Activated naive CD4-positive, alpha-beta T cell treated with Interleukin-2 at 50 U/mL for 16 hours (primary cell): ENCODE measurements around the gene PIK3C2G.
"Not testable (repeated sequence)": the region's sequence is repeated elsewhere in the genome, so short reads cannot be mapped to it uniquely, and the experiment has no call there.

ENCODE experiments used
- DNase-seq: peaks from one replicate; pipeline ENCODE4 v3.0.0-alpha.2; 2020

The PIK3C2G gene

GRCh38 chr12:18261273-18261672, at the start of gene PIK3C2G:
Gene PIK3C2G, plus strand, starts transcription at chr12:18261518. Its CDS starts 20,564 bp downstream, at chr12:18282082.
- DNase-seq = no peak

GRCh38 chr12:18217966-18218365, 43.4 kb upstream of the PIK3C2G start:
- no peak for DNase-seq

- no peak for DNase-seq
These were observed 39.6 kb upstream of the PIK3C2G start for GRCh38 chr12:18221726-18222125.

- DNase-seq = no peak
These were observed 38.6 kb upstream of the PIK3C2G start for GRCh38 chr12:18222699-18223098.

- DNase-seq = no peak
These were observed 36.6 kb upstream of the PIK3C2G start for GRCh38 chr12:18224745-18225144.

GRCh38 chr12:18239526-18239925, 21.8 kb upstream of the PIK3C2G start:
- no peak for DNase-seq

- no peak for DNase-seq
These were observed 18.8 kb upstream of the PIK3C2G start for GRCh38 chr12:18242380-18243089.

GRCh38 chr12:18243238-18243637, 18.1 kb upstream of the PIK3C2G start:
- DNase-seq = no peak

GRCh38 chr12:18246066-18246465, 15.3 kb upstream of the PIK3C2G start:
- DNase-seq = no peak

- no peak for DNase-seq
These were observed 10.9 kb upstream of the PIK3C2G start for GRCh38 chr12:18250313-18250916.

GRCh38 chr12:18254081-18254480, 7.2 kb upstream of the PIK3C2G start:
- DNase-seq = no peak

GRCh38 chr12:18255004-18255403, 6.3 kb upstream of the PIK3C2G start:
- not testable (repeated sequence) for DNase-seq

- DNase-seq = no peak
These were observed 4.1 kb upstream of the PIK3C2G start for GRCh38 chr12:18257251-18257650.

GRCh38 chr12:18258929-18259328, 2.4 kb upstream of the PIK3C2G start:
- DNase-seq = no peak

- DNase-seq = no peak
These were observed 1.2 kb upstream of the PIK3C2G start for GRCh38 chr12:18259906-18260682.

- no peak for DNase-seq
These were observed 588 bp downstream of the PIK3C2G start for GRCh38 chr12:18261906-18262305.

GRCh38 chr12:18262514-18262913, 1.2 kb downstream of the PIK3C2G start:
- DNase-seq = no peak

- DNase-seq = no peak
These were observed 3.3 kb downstream of the PIK3C2G start for GRCh38 chr12:18264581-18265075.

GRCh38 chr12:18267427-18268099, 6.2 kb downstream of the PIK3C2G start:
- DNase-seq = no peak

- no peak for DNase-seq
These were observed 9.7 kb downstream of the PIK3C2G start for GRCh38 chr12:18270958-18271460.

- no peak for DNase-seq
These were observed 14.7 kb downstream of the PIK3C2G start for GRCh38 chr12:18275981-18276380.

GRCh38 chr12:18277196-18277595, 15.9 kb downstream of the PIK3C2G start:
- no peak for DNase-seq

- no peak for DNase-seq
These were observed 19.4 kb downstream of the PIK3C2G start for GRCh38 chr12:18280728-18281127.
